ENCODE measurements around the gene OR11H12.
"Not testable (repeated sequence)": the region's sequence is repeated elsewhere in the genome, so short reads cannot be mapped to it uniquely, and the experiment has no call there.

Gene OR11H12

GRCh38 chr14:18600817-18601216, at the start of gene OR11H12:
OR11H12 (plus strand) TSS chr14:18601117; CDS start chr14:18601117, 0 bp downstream.
- DNase-seq = not testable (repeated sequence)

- not testable (repeated sequence) for DNase-seq
Measured at GRCh38 chr14:18582908-18583307, 18.0 kb upstream of the OR11H12 start.

GRCh38 chr14:18626610-18627213, 25.8 kb downstream of the OR11H12 start:
- not testable (repeated sequence) for DNase-seq

GRCh38 chr14:18636066-18636465, 35.1 kb downstream of the OR11H12 start:
- DNase-seq = not testable (repeated sequence)

GRCh38 chr14:18638032-18638431, 37.1 kb downstream of the OR11H12 start:
- DNase-seq = not testable (repeated sequence)

GRCh38 chr14:18638785-18639184, 37.9 kb downstream of the OR11H12 start:
- DNase-seq = not testable (repeated sequence)

GRCh38 chr14:18646075-18646730, 45.3 kb downstream of the OR11H12 start:
- DNase-seq = not testable (repeated sequence)
